HG03378 (cell line): ENCODE measurements around the gene B4GALT3.

Experiments used
- ATAC-seq: cut with Tn5 transposase; IDR thresholded peaks from one replicate; pipeline ENCODE4 v1.9.1; 2021; ENCODE audit warnings: mild to moderate bottlenecking, moderate library complexity; ENCODE audit not compliant: unreplicated experiment

B4GALT3 gene

DNA sequence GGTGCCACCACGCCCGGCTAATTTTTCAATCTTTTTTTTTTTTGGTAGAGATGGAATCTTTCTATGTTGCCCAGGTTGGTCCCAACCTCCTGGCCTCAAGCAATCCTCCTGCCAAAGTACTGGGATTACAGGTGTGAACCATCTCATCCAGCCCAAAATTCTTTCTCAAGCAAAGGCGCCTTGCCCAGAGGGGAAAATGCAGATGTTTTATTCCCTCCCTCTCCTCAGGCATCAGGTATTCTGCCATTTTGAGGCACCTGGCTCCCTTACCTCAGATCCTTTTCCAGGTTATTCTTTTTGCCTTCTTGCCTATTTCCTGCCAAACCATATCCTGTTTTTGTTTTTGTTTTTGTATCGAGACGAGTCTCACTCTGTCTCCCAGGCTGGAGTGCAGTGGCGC lies 11.1 kb upstream of the B4GALT3 start:
- ATAC-seq: no peak

DNA sequence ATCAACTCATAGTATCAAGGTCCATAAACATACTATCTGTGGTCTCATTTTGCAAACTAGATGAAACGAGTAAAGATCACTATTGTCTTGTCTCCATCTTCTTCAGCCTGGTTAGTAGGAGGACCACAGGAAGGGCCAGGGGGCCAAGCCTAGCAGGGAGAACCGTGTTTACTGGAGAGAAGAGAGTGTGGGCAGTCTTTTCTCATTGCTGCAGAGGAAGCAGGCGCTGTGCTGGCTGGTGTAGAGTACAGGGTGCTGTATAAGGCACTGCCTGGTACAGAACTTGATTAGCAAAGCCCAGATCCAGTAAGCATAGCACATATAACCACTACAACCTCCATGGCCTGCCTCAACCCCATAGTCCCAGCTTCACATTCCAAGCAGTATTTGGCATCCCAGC lies 10.0 kb upstream of the B4GALT3 start:
- no peak for ATAC-seq

GRCh38 chr1:161185732-161186311 lies 8.5 kb upstream of the B4GALT3 start:
- ATAC-seq: peak; percentile 18

- ATAC-seq: peak; percentile 66
Measured at GRCh38 chr1:161185282-161185682, 8.0 kb upstream of the B4GALT3 start.

- peak; percentile 65 for ATAC-seq
Measured at GRCh38 chr1:161182214-161182613, 4.9 kb upstream of the B4GALT3 start.

GRCh38 chr1:161180639-161181038 lies 3.3 kb upstream of the B4GALT3 start:
- no peak for ATAC-seq

GRCh38 chr1:161179698-161180097 lies 2.4 kb upstream of the B4GALT3 start:
- no peak for ATAC-seq

DNA sequence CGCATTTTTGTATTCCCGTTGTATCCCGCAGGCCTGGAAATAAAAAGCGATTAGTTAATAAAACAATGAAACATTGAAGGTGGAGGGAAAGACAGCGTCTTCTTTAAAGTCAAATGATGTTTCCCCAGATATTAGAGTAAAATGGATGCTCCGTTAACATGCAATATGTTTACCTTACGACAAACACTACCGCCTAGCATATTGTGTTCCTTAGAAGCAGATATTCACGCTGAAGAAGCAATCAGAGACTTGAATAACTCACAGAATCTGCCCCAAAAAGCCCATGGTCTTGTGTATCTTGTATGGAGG lies 583 bp upstream of the B4GALT3 start:
- ATAC-seq: no peak

- ATAC-seq: no peak
Measured at GRCh38 chr1:161176468-161177111, 717 bp downstream of the B4GALT3 start.

- ATAC-seq: no peak
Measured at GRCh38 chr1:161175771-161176453, 1.4 kb downstream of the B4GALT3 start.

GRCh38 chr1:161174911-161175310 lies 2.4 kb downstream of the B4GALT3 start:
- no peak for ATAC-seq

DNA sequence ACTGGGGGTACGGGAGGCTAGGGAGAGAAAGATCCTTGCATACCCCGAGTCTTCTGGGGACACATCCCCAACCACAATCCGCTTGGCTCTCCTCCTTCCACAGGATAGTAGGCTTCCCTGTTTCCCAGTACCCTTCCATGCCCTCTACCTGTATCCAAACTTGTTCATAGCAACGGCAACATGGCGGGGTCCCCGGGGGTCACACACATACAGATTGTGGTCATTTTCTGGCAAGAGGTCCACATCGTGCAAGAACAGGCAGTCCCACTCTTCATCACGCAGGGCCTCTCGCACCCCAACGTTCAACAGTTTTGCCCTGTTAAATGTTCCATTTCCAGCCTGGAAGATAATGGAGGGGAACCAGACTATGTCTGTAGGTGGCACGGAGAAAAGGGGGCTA lies 3.6 kb downstream of the B4GALT3 start:
- no peak for ATAC-seq

DNA sequence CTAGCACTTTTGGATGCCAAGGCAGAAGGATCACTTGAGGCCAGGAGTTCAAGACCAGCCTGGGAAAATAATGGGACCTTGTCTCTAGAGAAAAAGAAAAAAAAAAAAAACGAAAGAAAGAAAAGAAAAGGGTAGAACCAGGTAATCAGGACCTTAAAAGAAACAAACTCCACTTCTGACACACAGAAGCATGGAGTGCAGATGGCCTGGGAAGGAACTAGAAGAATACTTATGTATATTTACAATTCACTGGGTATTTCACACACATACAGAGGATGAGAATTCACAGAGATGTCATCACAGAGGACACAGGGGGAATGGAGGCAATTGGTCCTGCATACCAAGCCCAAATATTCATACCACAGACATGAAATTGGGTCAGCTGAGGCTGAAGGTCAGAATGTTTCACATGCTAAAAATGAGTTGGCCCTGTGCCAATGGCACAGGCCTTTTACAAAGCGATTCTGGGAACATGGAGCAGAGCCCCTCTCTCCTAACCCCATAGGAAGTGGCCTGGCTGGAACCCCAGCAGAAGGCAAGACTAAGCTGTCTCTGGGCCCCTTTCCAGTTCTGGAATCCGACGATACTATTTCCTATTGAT lies 4.4 kb downstream of the B4GALT3 start:
- no peak for ATAC-seq

DNA sequence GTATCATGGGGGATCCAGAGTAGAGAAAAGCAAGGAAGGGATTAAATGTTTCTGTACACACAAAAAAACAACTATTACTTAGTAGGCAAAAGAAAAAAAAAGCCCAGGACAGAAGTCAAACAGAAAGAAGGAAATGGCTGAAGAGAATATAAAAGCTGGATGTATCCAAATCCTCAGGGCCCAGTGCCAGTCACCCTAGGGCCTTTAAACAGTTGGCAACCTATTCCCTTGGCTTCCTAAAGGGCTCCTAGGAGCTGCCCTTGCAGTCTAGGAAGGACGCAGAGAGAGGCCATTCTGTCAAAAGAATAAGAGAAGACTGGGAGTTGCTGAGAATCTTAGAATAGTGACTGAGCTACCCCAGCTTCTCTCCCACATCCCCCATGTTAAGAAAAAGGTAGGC lies 5.0 kb downstream of the B4GALT3 start:
- ATAC-seq: no peak

DNA sequence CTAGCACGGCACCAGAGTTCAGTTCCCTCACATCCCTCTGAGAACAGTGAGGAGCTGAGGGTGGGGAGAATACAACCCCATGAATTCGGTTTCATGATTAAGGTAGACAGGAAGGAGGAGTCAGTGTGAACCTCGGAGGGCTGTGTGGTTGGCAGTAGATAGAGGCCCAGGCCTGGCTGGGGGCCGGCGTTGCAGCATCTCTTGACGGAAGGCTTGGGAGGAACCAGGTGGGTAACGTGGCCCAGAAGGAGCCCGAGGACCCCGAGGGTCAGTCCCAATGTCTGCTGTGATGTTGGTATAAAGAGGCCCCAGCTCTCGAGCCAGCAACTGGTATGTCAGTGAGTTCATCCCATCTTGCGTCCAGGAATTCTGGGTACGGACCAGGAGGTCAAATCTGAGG lies 5.6 kb downstream of the B4GALT3 start:
- no peak for ATAC-seq

DNA sequence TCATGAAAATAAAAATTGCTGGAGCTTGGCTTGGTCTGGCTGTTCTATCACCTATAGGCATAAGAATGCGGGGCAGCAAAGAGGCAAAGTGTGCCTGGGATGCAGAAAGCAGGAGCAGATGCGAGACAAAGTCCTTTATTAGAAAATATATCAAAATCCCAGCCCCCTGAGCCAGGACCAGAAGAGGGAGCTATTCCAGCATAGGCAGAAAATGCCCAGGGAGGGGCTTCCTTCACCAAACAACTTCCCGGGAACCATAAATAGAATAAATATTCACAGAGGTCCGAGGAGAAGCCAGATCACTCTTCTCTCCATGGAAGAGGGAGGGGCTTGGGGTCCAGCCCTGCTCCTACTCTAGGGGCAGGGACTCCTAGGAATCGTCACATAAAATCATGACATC lies 6.1 kb downstream of the B4GALT3 start:
- no peak for ATAC-seq

- ATAC-seq: no peak
Measured at GRCh38 chr1:161168906-161169305, 8.4 kb downstream of the B4GALT3 start.

GRCh38 chr1:161166669-161167548 lies 10.4 kb downstream of the B4GALT3 start:
- ATAC-seq: no peak

DNA sequence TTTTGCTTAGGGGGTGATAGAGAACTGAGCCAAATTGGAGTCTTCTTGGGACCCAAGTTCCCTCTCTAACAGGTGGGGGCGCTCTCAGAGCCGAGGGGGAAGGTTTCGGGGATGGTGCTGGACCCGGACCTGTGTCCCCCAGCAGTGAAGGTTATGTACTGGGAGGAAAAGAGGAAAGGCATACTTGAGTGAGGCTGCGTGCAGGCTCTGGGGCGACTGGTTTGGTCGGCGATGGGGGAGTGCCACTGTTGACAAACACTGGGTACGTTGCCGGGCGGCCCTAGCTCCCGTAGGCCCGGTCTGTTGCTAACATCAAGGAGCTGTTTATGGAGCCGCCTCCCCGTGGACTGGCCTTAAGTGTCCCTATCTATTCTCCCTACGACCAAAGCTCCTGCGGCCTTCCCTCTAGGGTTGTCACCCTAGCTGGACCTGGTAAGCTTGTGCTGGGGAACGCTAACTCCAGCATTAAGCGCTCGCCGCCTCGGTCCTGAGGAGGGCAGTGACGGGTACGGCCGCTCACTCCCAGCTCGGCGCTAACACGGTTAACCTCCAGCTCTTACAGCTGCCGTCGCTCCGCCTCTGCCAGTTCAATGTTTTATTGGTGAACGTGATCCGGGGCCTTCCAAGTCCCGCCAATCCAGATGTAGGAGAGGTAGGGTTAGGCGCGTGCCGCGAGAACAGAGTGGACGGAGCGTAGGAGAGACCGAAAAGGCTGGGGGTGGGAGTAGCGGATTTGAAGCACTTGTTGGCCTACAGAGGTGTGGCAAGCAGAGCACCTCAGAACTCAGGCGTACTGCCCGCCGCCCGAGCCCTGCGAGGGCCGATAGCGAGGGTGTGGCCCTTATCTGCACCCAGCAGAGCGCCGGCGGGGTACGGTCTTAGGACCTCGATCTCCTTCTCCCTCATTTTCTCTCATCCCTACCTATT lies 11.3 kb downstream of the B4GALT3 start, which contains the start of gene PPOX:
PPOX (plus strand) TSS at position 685 of the 927 bp plus-strand sequence. CDS start 422 bp downstream, outside the sequence.
- peak; percentile 90 for ATAC-seq
